ENCODE measurements around the gene SMAD5.

Gene SMAD5

GRCh38 chr5:136226401-136226800 lies 93.8 kb downstream of the SMAD5 start:
- FAIRE-seq = no peak

GRCh38 chr5:136228136-136228757 lies 95.6 kb downstream of the SMAD5 start:
- FAIRE-seq = no peak

GRCh38 chr5:136230176-136230575 lies 97.5 kb downstream of the SMAD5 start:
- no peak for FAIRE-seq

- no peak for FAIRE-seq
Measured at GRCh38 chr5:136232316-136232715, 99.7 kb downstream of the SMAD5 start.
